Activated T-helper 17 cell treated with anti-CD3 and anti-CD28 coated beads, Interleukin-2, amount 50 U/mL, for 72 hours (primary cell): Measurements from ENCODE around the gene RASGRF2. TPM values are rescaled to one million over a fixed set of nuclear protein-coding genes. Genes with fewer than 3 reads are reported as not detected.
A peak's percentile ranks its signal among the peaks of the same experiment; 100 is the strongest.
"Not testable (repeated sequence)": the region's sequence is repeated elsewhere in the genome, so short reads cannot be mapped to it uniquely, and the experiment has no call there.

Experiments
- ATAC-seq: fragments of 150-1000 bp; cut with Tn5 transposase; replicated peaks from 2 replicates; pipeline ENCODE4 v1.10.0; 2021; ENCODE audit warnings: mild to moderate bottlenecking, moderate library complexity
- H3K27ac Mint-ChIP-seq: one replicate; pipeline ENCODE4 v1.8.0; 2022; ENCODE audit warnings: mixed read lengths
- H3K27me3 Mint-ChIP-seq: one replicate; pipeline ENCODE4 v1.8.0; 2022; ENCODE audit warnings: mixed read lengths
- H3K36me3 Mint-ChIP-seq: one replicate; pipeline ENCODE4 v1.8.0; 2022; ENCODE audit warnings: low read depth, mild to moderate bottlenecking, mixed read lengths
- H3K4me1 Mint-ChIP-seq: one replicate; pipeline ENCODE4 v1.8.0; 2022; ENCODE audit warnings: mixed read lengths
- H3K4me3 Mint-ChIP-seq: one replicate; pipeline ENCODE4 v1.8.0; 2022; ENCODE audit warnings: mild to moderate bottlenecking, mixed read lengths
- H3K9me3 Mint-ChIP-seq: one replicate; pipeline ENCODE4 v1.8.0; 2022; ENCODE audit warnings: mixed read lengths
- total RNA-seq, 2 donors: library from RNA; stranded (reverse); gene quantifications; one replicate each; pipeline ENCODE4 v1.2.3, GENCODE V29; 2022

The RASGRF2 gene
- total RNA-seq, 2 donors from 2014 or later: 6.8 to 7.6 TPM

DNA sequence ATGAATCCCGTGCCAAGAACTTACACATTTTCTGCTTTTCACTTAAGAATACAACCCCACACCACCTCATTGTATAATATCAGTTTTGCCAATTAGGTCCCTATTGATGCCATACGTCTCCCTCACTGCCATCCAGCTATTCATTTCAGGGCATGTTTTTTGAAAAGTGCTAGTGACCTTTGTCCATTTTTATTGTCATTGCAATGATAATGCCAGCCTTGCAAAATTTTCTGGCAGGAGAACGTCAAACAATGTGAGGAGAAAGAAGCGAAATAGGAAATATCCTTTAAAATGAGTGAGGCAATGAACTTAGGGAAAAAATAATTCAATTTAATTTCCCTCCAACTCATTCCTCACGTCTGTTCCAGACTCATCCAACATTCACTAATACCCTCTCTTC is 161.1 kb downstream of the RASGRF2 start:
- ATAC-seq: no peak
- Mint-ChIP-seq H3K4me1 (peaks cover 15% of the 10 kb centered on the region), H3K27ac (peak overlapping the region; percentile 60), H3K4me3 (no peak overlapping the region), H3K36me3 (peaks cover 71% of the 10 kb centered on the region), H3K27me3 (no peaks in the 10 kb centered on the region), H3K9me3 (no peaks in the 10 kb centered on the region)

- Mint-ChIP-seq H3K27me3 (no peaks in the 10 kb centered on the region), H3K9me3 (no peaks in the 10 kb centered on the region), H3K4me3 (no peak overlapping the region), H3K4me1 (peaks cover 15% of the 10 kb centered on the region), H3K36me3 (peaks cover 71% of the 10 kb centered on the region), H3K27ac (peak overlapping the region; percentile 60)
- no peak for ATAC-seq
Measured at GRCh38 chr5:81121836-81122630, 161.9 kb downstream of the RASGRF2 start.

DNA sequence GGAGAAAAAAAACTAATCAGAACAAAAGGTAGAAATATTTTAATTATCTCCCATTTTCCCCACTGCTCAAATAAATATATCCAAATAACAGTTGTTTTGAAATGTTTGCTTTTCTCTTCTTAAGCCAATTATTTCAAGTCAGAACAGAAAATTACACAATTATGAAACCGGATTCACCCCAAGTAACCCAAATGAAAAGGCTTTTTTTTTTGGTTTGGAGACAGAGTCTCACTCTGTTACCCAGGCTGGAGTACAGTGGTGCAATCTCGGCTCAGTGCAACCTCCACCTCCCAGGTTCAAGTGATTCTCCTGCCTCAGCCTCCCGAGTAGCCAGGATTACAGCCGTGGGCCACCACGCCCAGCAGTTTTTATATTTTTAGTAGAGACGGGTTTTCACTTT is 164.5 kb downstream of the RASGRF2 start:
- H3K4me3 Mint-ChIP-seq, ATAC-seq, H3K27me3 Mint-ChIP-seq, H3K27ac Mint-ChIP-seq, H3K9me3 Mint-ChIP-seq: not testable (repeated sequence)
- Mint-ChIP-seq H3K4me1 (peaks cover 15% of the 10 kb centered on the region), H3K36me3 (peaks cover 77% of the 10 kb centered on the region)

DNA sequence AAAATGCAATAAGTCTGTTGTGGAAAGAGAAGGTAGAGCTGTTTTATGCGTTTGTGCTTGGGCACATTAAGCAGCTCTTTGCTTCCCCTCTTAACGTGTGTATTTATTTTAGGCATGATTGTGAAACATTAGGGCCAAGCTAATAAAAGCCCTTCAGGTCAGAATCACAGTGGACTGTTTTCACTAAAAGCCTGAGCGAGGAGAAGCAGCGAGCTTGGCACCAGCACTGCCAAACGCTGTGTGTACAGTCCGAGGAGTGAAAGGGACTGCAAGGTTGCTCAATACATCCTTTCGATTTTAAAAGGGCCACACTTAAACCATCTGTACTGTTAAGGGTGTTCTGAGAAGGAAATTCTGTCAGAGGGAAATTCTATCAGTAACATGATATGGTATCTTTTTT is 165.8 kb downstream of the RASGRF2 start:
- ATAC-seq: no peak
- H3K4me3 Mint-ChIP-seq: no peak overlapping the region
- no peaks in the 10 kb centered on the region for H3K27me3 Mint-ChIP-seq
- H3K9me3 Mint-ChIP-seq: no peaks in the 10 kb centered on the region
- H3K36me3 Mint-ChIP-seq: peaks cover 85% of the 10 kb centered on the region
- peaks cover 15% of the 10 kb centered on the region for H3K4me1 Mint-ChIP-seq
- no peak overlapping the region for H3K27ac Mint-ChIP-seq

- Mint-ChIP-seq H3K27ac (no peak overlapping the region), H3K36me3 (peaks cover 73% of the 10 kb centered on the region), H3K9me3 (no peaks in the 10 kb centered on the region), H3K4me1 (no peaks in the 10 kb centered on the region), H3K27me3 (no peaks in the 10 kb centered on the region), H3K4me3 (no peak overlapping the region)
- no peak for ATAC-seq
Measured at GRCh38 chr5:81128416-81128815, 168.3 kb downstream of the RASGRF2 start.

DNA sequence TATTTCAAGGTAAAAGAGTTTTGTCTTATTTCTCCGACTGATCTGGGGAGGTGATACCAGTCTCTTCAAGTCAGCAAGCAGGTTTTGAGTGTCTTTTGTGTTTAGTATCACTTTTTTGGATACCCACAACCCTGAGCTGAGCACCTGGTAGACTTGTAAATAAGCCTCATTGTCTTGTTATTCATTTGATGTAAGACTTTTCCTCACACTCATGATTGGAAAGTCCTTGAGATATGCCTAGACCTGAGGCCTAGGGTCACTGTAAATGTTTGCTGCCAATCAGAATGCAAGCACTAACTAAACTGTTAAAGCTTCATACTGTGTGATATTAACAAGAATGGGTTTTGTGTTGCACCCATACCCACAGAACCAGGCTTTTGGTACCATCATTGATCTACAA is 172.2 kb downstream of the RASGRF2 start:
- H3K36me3 Mint-ChIP-seq: peaks cover 63% of the 10 kb centered on the region
- no peaks in the 10 kb centered on the region for H3K27me3 Mint-ChIP-seq
- no peaks in the 10 kb centered on the region for H3K4me1 Mint-ChIP-seq
- no peaks in the 10 kb centered on the region for H3K9me3 Mint-ChIP-seq
- ATAC-seq: no peak
- H3K4me3 Mint-ChIP-seq: no peak overlapping the region
- H3K27ac Mint-ChIP-seq: no peak overlapping the region

GRCh38 chr5:81134066-81134465 is 173.9 kb downstream of the RASGRF2 start:
- no peak overlapping the region for H3K27ac Mint-ChIP-seq
- H3K27me3 Mint-ChIP-seq: no peaks in the 10 kb centered on the region
- ATAC-seq: no peak
- no peak overlapping the region for H3K4me3 Mint-ChIP-seq
- peaks cover 61% of the 10 kb centered on the region for H3K36me3 Mint-ChIP-seq
- H3K4me1 Mint-ChIP-seq: no peaks in the 10 kb centered on the region
- no peaks in the 10 kb centered on the region for H3K9me3 Mint-ChIP-seq

- no peak for ATAC-seq
- H3K4me3 Mint-ChIP-seq: no peak overlapping the region
- H3K27me3 Mint-ChIP-seq: no peaks in the 10 kb centered on the region
- no peaks in the 10 kb centered on the region for H3K4me1 Mint-ChIP-seq
- H3K36me3 Mint-ChIP-seq: peaks cover 61% of the 10 kb centered on the region
- H3K27ac Mint-ChIP-seq: no peak overlapping the region
- no peaks in the 10 kb centered on the region for H3K9me3 Mint-ChIP-seq
Measured at GRCh38 chr5:81134566-81134965, 174.4 kb downstream of the RASGRF2 start.

DNA sequence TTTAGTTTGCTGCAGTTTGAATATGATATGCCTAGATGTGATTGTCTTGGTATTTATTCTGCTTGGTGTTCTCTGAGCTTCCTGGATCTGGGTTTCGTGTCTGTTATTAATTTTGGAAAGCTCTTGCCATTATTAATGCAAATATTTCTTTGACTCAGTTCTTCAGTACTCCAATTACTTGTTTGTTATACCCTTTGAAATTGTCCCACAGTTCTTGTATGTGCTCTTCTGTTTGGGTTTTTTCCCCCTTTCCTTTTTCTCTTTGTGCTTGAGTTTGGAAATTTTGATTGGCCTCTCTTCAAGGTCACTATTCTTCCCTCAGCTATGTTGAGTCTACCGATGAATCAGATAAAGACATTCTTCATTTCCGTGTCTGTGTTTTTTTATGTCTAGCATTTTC is 176.4 kb downstream of the RASGRF2 start:
- H3K4me1 Mint-ChIP-seq: peaks cover 10% of the 10 kb centered on the region
- no peak for ATAC-seq
- no peak overlapping the region for H3K27ac Mint-ChIP-seq
- H3K9me3 Mint-ChIP-seq: no peaks in the 10 kb centered on the region
- no peaks in the 10 kb centered on the region for H3K27me3 Mint-ChIP-seq
- peaks cover 64% of the 10 kb centered on the region for H3K36me3 Mint-ChIP-seq
- H3K4me3 Mint-ChIP-seq: no peak overlapping the region

- H3K27me3 Mint-ChIP-seq: no peaks in the 10 kb centered on the region
- H3K36me3 Mint-ChIP-seq: peaks cover 59% of the 10 kb centered on the region
- H3K27ac Mint-ChIP-seq: no peak overlapping the region
- H3K4me1 Mint-ChIP-seq: peaks cover 12% of the 10 kb centered on the region
- no peaks in the 10 kb centered on the region for H3K9me3 Mint-ChIP-seq
- no peak overlapping the region for H3K4me3 Mint-ChIP-seq
- ATAC-seq: no peak
Measured at GRCh38 chr5:81137833-81138232, 177.7 kb downstream of the RASGRF2 start.

DNA sequence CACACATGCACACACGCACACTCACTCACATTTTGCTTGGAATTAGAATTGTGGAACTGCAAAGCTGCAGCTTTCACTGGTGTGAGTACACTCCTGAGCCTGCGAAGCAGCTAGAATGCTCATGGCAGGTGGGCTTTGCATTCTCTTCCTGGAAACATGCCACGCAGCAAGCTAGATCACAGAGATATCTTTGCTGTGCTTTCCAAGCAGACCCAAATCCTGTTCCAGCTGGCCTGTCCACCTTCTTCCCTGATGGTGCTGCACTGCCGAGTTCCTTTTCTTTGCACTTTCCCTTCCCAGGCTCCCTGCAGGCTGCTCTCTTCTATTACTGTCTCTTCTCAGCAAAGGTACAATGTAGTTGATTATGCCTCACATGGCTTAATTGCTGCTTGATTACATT is 180.3 kb downstream of the RASGRF2 start:
- Mint-ChIP-seq H3K4me1 (peaks cover 12% of the 10 kb centered on the region), H3K4me3 (no peak overlapping the region), H3K36me3 (peaks cover 50% of the 10 kb centered on the region), H3K27ac (no peak overlapping the region), H3K27me3 (no peaks in the 10 kb centered on the region), H3K9me3 (no peaks in the 10 kb centered on the region)
- ATAC-seq: no peak

- no peak for ATAC-seq
- peaks cover 48% of the 10 kb centered on the region for H3K36me3 Mint-ChIP-seq
- no peak overlapping the region for H3K4me3 Mint-ChIP-seq
- no peaks in the 10 kb centered on the region for H3K9me3 Mint-ChIP-seq
- H3K27ac Mint-ChIP-seq: no peak overlapping the region
- peaks cover 12% of the 10 kb centered on the region for H3K4me1 Mint-ChIP-seq
- no peaks in the 10 kb centered on the region for H3K27me3 Mint-ChIP-seq
Measured at GRCh38 chr5:81140943-81141342, 180.8 kb downstream of the RASGRF2 start.

- Mint-ChIP-seq H3K27ac (no peak overlapping the region), H3K27me3 (no peaks in the 10 kb centered on the region)
Measured at GRCh38 chr5:81142108-81142507, 181.9 kb downstream of the RASGRF2 start.

GRCh38 chr5:81145329-81145935 is 185.3 kb downstream of the RASGRF2 start:
- Mint-ChIP-seq H3K4me1 (peaks cover 22% of the 10 kb centered on the region), H3K27me3 (no peaks in the 10 kb centered on the region), H3K4me3 (no peak overlapping the region), H3K27ac (no peak overlapping the region), H3K9me3 (no peaks in the 10 kb centered on the region), H3K36me3 (peaks cover 20% of the 10 kb centered on the region)
- ATAC-seq: no peak

More at GRCh38 chr5:81142108-81142507, 181.9 kb downstream of the RASGRF2 start:
- no peak overlapping the region for H3K4me3 Mint-ChIP-seq
- ATAC-seq: no peak
- H3K9me3 Mint-ChIP-seq: no peaks in the 10 kb centered on the region
- H3K36me3 Mint-ChIP-seq: peaks cover 41% of the 10 kb centered on the region
- H3K4me1 Mint-ChIP-seq: peaks cover 14% of the 10 kb centered on the region

DNA sequence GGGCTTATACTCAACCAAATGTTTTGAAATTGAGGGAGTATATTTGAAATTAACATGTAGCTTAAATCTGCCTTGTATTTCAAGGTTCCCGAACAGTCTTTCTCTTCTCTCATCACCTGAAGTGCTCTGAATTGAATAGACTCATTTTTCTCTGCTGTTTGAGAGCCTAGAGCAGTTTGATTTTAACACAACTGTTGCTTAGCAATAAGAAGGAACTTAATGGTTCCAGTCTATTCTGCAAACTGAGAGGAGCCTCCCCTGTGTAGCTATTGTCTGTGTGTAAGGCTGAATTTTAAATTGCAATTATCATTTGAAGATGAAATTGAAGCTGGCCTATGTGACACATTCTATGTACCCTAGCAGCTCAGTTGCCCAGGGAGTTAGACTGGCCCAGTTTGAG is 185.9 kb downstream of the RASGRF2 start:
- Mint-ChIP-seq H3K4me1 (peaks cover 18% of the 10 kb centered on the region), H3K4me3 (no peak overlapping the region), H3K36me3 (peaks cover 15% of the 10 kb centered on the region), H3K9me3 (no peaks in the 10 kb centered on the region), H3K27ac (no peak overlapping the region), H3K27me3 (no peaks in the 10 kb centered on the region)
- no peak for ATAC-seq
